HG03439 (cell line): ENCODE results near the gene PLP2.
"Not testable (repeated sequence)": the region's sequence is repeated elsewhere in the genome, so short reads cannot be mapped to it uniquely, and the experiment has no call there.

ENCODE experiments used
- ATAC-seq: cut with Tn5 transposase; IDR thresholded peaks from one replicate; pipeline ENCODE4 v1.9.1; 2021; ENCODE audit warnings: mild to moderate bottlenecking, moderate library complexity; ENCODE audit not compliant: unreplicated experiment

PLP2 gene

GRCh38 chrX:49171752-49172279 lies at the start of gene PLP2:
Gene PLP2 (plus strand): TSS chrX:49171898. CDS start chrX:49172001, 103 bp downstream.
- peak; percentile 31 for ATAC-seq

- no peak for ATAC-seq
These were observed 49.2 kb upstream of the PLP2 start for GRCh38 chrX:49122499-49122898.

GRCh38 chrX:49127742-49128258 lies 43.9 kb upstream of the PLP2 start:
- not testable (repeated sequence) for ATAC-seq

GRCh38 chrX:49129427-49129826 lies 42.3 kb upstream of the PLP2 start:
- no peak for ATAC-seq

- ATAC-seq: not testable (repeated sequence)
These were observed 39.4 kb upstream of the PLP2 start for GRCh38 chrX:49132275-49132674.

GRCh38 chrX:49133759-49134158 lies 37.9 kb upstream of the PLP2 start:
- no peak for ATAC-seq

- no peak for ATAC-seq
These were observed 34.2 kb upstream of the PLP2 start for GRCh38 chrX:49137492-49137891.

- no peak for ATAC-seq
These were observed 32.0 kb upstream of the PLP2 start for GRCh38 chrX:49139713-49140112.

GRCh38 chrX:49142264-49142663 lies 29.4 kb upstream of the PLP2 start:
- not testable (repeated sequence) for ATAC-seq

GRCh38 chrX:49143154-49143553 lies 28.5 kb upstream of the PLP2 start:
- not testable (repeated sequence) for ATAC-seq

GRCh38 chrX:49147282-49147681 lies 24.4 kb upstream of the PLP2 start:
- ATAC-seq: no peak

GRCh38 chrX:49147936-49148335 lies 23.8 kb upstream of the PLP2 start:
- no peak for ATAC-seq

- not testable (repeated sequence) for ATAC-seq
These were observed 23.2 kb upstream of the PLP2 start for GRCh38 chrX:49148390-49149100.

GRCh38 chrX:49149291-49149690 lies 22.4 kb upstream of the PLP2 start:
- ATAC-seq: not testable (repeated sequence)

- ATAC-seq: no peak
These were observed 18.2 kb upstream of the PLP2 start for GRCh38 chrX:49153467-49153866.

- ATAC-seq: no peak
These were observed 16.3 kb upstream of the PLP2 start for GRCh38 chrX:49155243-49155899.

- peak; percentile 86 for ATAC-seq
These were observed 15.5 kb upstream of the PLP2 start for GRCh38 chrX:49155900-49156837.

- ATAC-seq: no peak
These were observed 14.5 kb upstream of the PLP2 start for GRCh38 chrX:49157194-49157593.

- no peak for ATAC-seq
These were observed 10.8 kb upstream of the PLP2 start for GRCh38 chrX:49160908-49161307.

GRCh38 chrX:49161632-49162031 lies 10.1 kb upstream of the PLP2 start:
- ATAC-seq: no peak

GRCh38 chrX:49162620-49163019 lies 9.1 kb upstream of the PLP2 start, which contains the start of gene MAGIX:
Gene MAGIX (plus strand): TSS chrX:49162758. CDS start chrX:49162890, 132 bp downstream.
- no peak for ATAC-seq
